HepG2 (cell line): ENCODE results near the gene LYRM9. TPM values are rescaled to one million over a fixed set of nuclear protein-coding genes. Genes with fewer than 3 reads are reported as not detected.

ENCODE experiments used
- DR1 ChIP-seq: sonication (generic); formaldehyde crosslinking; IDR thresholded peaks from 2 replicates; pipeline ENCODE4 v1.8.0; 2021; ENCODE audit warnings: mild to moderate bottlenecking, missing genetic modification reagents, inconsistent platforms
- HMG20A ChIP-seq: IDR thresholded peaks from 2 replicates; pipeline ENCODE4 v1.6.1; 2016; ENCODE audit warnings: borderline replicate concordance
- KAT8 ChIP-seq: IDR thresholded peaks from 2 replicates; pipeline ENCODE4 v1.6.1; 2016; ENCODE audit warnings: missing genetic modification reagents, missing compliant biosample characterization
- KDM5B ChIP-seq: sonication (generic); formaldehyde crosslinking; IDR thresholded peaks from 2 replicates; pipeline ENCODE4 v1.4.0; 2020; ENCODE audit warnings: missing genetic modification reagents, mild to moderate bottlenecking, borderline replicate concordance
- LCORL ChIP-seq, 2 experiments: fragments of 450-650 bp in 1 of 2; sonication (generic) in 1 of 2; formaldehyde crosslinking in 1 of 2; IDR thresholded peaks; 2 replicates each; pipeline versions ENCODE4 v1.5.0 to v1.6.1; 2017 to 2020; ENCODE audit warnings: antibody characterized with exemption in 1 of 2, missing genetic modification reagents in 1 of 2
- NFE2L2 ChIP-seq: fragments of 150-350 bp; IDR thresholded peaks from 2 replicates; pipeline ENCODE4 v1.6.1; 2014; ENCODE audit warnings: low read length
- SAFB2 ChIP-seq: sonication (generic); formaldehyde crosslinking; IDR thresholded peaks from 2 replicates; pipeline ENCODE4 v1.5.1; 2020; ENCODE audit warnings: missing genetic modification reagents, low read depth, mild to moderate bottlenecking, borderline replicate concordance
- SAP130 ChIP-seq: IDR thresholded peaks from 2 replicates; pipeline ENCODE4 v1.6.1; 2016; ENCODE audit warnings: low read depth
- SP1 ChIP-seq, 2 experiments: fragments of 450-650 bp in 1 of 2; sonication (generic) in 1 of 2; formaldehyde crosslinking in 1 of 2; IDR thresholded peaks; 2 replicates each; pipeline versions ENCODE4 v1.4.0 to v1.6.1; 2016 to 2020; ENCODE audit warnings: missing genetic modification reagents in 1 of 2
- SRY ChIP-seq: sonication (generic); formaldehyde crosslinking; IDR thresholded peaks from 2 replicates; pipeline ENCODE4 v1.8.0; 2022; ENCODE audit warnings: mild to moderate bottlenecking, missing genetic modification reagents
- YY1 ChIP-seq: IDR thresholded peaks from 2 replicates; pipeline ENCODE4 v1.6.1; 2011; ENCODE audit warnings: low read length, low read depth, moderate library complexity, mild to moderate bottlenecking; ENCODE audit not compliant: insufficient read depth, insufficient replicate concordance
- ZKSCAN5 ChIP-seq: sonication (generic); formaldehyde crosslinking; IDR thresholded peaks from 2 replicates; pipeline ENCODE4 v1.5.1; 2020; ENCODE audit warnings: mild to moderate bottlenecking, missing genetic modification reagents
- polyA plus RNA-seq, 8 experiments: library from polyadenylated mRNA; depleted of rRNA in 3 of 8; stranded (reverse) in 7 of 8; unstranded in 1 of 8; fragments of >200 nt; fragmentation: Illumina TruSeq in 4 of 8; extraction: Trizol in 4 of 8; gene quantifications; 2 replicates each; pipeline versions ENCODE4 v1.2.1 to v1.2.3, GENCODE V29; 2011 to 2016; ENCODE audit warnings: low read depth in 4 of 8, missing spikeins in 1 of 8, mixed read lengths in 1 of 8; ENCODE audit not compliant: insufficient read depth in 1 of 8
- total RNA-seq, 5 experiments: library from RNA; depleted of rRNA; stranded (reverse); fragments of >200 nt; fragmentation: Illumina TruSeq; extraction: Trizol; gene quantifications; 2 replicates each; pipeline ENCODE4 v1.2.3, GENCODE V29; 2016; ENCODE audit warnings: low read depth in 1 of 5
- TF ChIP-seq, protein P1 (sequence below): sonication (generic); formaldehyde crosslinking; IDR thresholded peaks from 2 replicates; pipeline ENCODE4 v1.4.0; 2020; ENCODE audit warnings: missing genetic modification reagents
- TF ChIP-seq, protein P2 (sequence below): sonication (generic); formaldehyde crosslinking; IDR thresholded peaks from 2 replicates; pipeline ENCODE4 v1.5.1; 2020; ENCODE audit warnings: missing genetic modification reagents, mild to moderate bottlenecking, borderline replicate concordance
- TF ChIP-seq, protein P3 (sequence below): sonication (generic); formaldehyde crosslinking; IDR thresholded peaks from 2 replicates; pipeline ENCODE4 v1.4.0; 2020; ENCODE audit warnings: missing genetic modification reagents
- TF ChIP-seq, protein P4 (sequence below): sonication (generic); formaldehyde crosslinking; IDR thresholded peaks from 2 replicates; pipeline ENCODE4 v1.8.1; 2023; ENCODE audit warnings: mild to moderate bottlenecking, moderate library complexity, missing genetic modification reagents
- TF ChIP-seq, protein P5 (sequence below): sonication (generic); formaldehyde crosslinking; IDR thresholded peaks from 2 replicates; pipeline ENCODE4 v1.4.0; 2020; ENCODE audit warnings: missing genetic modification reagents

Gene LYRM9
- total and polyA plus RNA-seq, 2 of the 13 experiments (the other 11 are each of a cell fraction or from before 2014, with no cell fraction given): 0.24 to 0.66 TPM

DNA sequence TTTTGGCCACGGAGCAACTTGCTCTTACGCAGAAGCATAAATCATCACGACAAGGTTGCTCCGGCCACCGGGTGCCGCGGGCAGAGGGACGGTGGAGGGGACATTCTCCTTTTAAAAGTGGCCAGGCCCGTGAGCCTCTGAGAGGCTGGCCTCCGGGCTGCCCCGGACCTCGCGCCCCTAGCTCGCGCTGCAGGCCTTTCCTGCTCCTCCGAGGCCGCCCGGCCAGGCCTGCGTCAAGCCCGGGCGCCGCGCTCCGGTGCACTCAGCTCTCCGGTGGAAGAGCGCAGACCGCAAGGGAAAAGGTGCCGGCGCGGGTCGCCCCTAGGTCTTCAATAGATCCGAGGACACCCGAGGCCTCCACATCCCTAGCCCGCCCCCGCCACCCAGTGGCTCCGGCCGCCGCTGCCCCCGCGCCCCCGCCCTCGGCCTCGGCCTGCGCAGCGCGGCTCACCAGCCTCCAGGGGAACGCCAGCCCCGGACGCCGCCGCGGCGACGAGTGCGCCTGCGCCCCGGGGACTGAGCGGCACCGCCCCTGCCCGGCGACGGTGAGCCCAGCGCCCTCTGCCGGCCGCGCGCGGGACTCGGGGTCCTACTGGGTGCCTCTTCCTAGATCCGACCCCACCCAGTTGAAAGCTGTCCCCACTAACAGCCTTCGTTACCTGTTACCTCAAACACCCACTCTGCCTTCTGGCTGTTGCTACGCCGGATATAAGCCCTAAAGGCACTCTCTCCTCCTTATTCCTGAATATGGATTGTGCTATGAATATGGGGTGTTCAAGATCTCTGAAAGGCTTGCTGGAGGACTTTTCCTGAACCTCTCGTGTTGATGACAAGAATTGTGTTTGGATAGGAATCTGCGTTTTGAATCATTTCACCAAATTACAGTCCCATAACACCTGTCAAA is at the start of gene LYRM9 (continued):
- TF ChIP-seq, protein P1, sequence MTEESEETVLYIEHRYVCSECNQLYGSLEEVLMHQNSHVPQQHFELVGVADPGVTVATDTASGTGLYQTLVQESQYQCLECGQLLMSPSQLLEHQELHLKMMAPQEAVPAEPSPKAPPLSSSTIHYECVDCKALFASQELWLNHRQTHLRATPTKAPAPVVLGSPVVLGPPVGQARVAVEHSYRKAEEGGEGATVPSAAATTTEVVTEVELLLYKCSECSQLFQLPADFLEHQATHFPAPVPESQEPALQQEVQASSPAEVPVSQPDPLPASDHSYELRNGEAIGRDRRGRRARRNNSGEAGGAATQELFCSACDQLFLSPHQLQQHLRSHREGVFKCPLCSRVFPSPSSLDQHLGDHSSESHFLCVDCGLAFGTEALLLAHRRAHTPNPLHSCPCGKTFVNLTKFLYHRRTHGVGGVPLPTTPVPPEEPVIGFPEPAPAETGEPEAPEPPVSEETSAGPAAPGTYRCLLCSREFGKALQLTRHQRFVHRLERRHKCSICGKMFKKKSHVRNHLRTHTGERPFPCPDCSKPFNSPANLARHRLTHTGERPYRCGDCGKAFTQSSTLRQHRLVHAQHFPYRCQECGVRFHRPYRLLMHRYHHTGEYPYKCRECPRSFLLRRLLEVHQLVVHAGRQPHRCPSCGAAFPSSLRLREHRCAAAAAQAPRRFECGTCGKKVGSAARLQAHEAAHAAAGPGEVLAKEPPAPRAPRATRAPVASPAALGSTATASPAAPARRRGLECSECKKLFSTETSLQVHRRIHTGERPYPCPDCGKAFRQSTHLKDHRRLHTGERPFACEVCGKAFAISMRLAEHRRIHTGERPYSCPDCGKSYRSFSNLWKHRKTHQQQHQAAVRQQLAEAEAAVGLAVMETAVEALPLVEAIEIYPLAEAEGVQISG: peak; percentile 85
- TF ChIP-seq HMG20A (CRISPR knock-in tag) (no peak), DR1 (CRISPR knock-in tag) (no peak), KAT8 (CRISPR knock-in tag) (peak; percentile 69; the same call in 1 of the 2 replicates), SP1 (IDR thresholded peaks at IDR 0.05) (no peak), SP1 (CRISPR knock-in tag; IDR thresholded peaks at IDR 0.05) (peak; percentile 30; the same call in 1 of the 2 replicates), SRY (CRISPR knock-in tag) (no peak), SAFB2 (CRISPR knock-in tag) (0 out of 2 replicates have a peak, but pooled peaks have one; percentile 40), ZKSCAN5 (no peak), YY1 (peak; percentile 51), NFE2L2 (no peak), LCORL (IDR thresholded peaks at IDR 0.05) (no peak), LCORL (CRISPR knock-in tag; IDR thresholded peaks at IDR 0.05) (0 out of 2 replicates have a peak, but pooled peaks have one; percentile 19), KDM5B (CRISPR knock-in tag) (peak; percentile 69; the same call in 1 of the 2 replicates), SAP130 (CRISPR knock-in tag) (peak; percentile 23)
- TF ChIP-seq, protein P2, sequence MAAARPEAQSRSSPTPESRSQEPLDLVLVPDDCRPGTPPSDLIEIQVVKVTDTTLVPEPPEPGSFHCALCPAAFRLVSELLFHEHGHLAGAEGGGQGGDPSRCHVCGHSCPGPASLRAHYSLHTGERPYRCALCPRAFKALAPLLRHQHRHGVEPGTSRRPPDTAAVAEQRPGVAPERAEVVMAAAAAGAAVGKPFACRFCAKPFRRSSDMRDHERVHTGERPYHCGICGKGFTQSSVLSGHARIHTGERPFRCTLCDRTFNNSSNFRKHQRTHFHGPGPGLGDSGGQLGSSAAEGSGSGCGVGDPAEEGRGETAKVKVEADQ: 0 out of 2 replicates have a peak, but pooled peaks have one; percentile 37
- TF ChIP-seq, protein P3, sequence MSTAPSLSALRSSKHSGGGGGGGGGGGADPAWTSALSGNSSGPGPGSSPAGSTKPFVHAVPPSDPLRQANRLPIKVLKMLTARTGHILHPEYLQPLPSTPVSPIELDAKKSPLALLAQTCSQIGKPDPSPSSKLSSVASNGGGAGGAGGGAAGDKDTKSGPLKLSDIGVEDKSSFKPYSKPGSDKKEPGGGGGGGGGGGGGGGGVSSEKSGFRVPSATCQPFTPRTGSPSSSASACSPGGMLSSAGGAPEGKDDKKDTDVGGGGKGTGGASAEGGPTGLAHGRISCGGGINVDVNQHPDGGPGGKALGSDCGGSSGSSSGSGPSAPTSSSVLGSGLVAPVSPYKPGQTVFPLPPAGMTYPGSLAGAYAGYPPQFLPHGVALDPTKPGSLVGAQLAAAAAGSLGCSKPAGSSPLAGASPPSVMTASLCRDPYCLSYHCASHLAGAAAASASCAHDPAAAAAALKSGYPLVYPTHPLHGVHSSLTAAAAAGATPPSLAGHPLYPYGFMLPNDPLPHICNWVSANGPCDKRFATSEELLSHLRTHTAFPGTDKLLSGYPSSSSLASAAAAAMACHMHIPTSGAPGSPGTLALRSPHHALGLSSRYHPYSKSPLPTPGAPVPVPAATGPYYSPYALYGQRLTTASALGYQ: peak; percentile 39; the same call in 1 of the 2 replicates
- TF ChIP-seq, protein P4, sequence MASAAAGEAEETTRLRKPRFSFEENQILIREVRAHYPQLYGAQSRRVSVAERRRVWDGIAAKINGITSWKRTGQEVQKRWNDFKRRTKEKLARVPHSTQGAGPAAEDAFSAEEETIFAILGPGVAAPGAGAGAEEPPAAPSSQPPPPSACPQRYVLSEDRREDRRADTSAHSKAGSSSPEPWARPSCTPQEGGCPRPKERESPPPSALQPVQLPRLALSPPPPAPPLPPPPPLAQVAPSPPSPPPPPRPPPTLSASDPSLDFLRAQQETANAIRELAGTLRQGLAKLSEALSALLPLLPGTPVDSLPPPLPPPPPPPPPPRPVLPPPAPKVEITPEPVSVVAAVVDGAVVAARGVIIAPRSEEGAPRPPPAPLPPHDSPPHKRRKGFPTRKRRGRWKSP: peak; percentile 66; the same call in 1 of the 2 replicates
- TF ChIP-seq, protein P5, sequence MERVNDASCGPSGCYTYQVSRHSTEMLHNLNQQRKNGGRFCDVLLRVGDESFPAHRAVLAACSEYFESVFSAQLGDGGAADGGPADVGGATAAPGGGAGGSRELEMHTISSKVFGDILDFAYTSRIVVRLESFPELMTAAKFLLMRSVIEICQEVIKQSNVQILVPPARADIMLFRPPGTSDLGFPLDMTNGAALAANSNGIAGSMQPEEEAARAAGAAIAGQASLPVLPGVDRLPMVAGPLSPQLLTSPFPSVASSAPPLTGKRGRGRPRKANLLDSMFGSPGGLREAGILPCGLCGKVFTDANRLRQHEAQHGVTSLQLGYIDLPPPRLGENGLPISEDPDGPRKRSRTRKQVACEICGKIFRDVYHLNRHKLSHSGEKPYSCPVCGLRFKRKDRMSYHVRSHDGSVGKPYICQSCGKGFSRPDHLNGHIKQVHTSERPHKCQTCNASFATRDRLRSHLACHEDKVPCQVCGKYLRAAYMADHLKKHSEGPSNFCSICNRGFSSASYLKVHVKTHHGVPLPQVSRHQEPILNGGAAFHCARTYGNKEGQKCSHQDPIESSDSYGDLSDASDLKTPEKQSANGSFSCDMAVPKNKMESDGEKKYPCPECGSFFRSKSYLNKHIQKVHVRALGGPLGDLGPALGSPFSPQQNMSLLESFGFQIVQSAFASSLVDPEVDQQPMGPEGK: peak; percentile 70; the same call in 1 of the 2 replicates
